Measurements from ENCODE around the gene STING1.

- no peak for TF ChIP-seq EZH2 (IDR thresholded peaks at IDR 0.05; ENCODE audit: low read length)
- TF ChIP-seq CTCF (optimal IDR thresholded peaks at IDR 0.05 in 1 of 3, IDR thresholded peaks at IDR 0.05 in 1 of 3, conservative IDR thresholded peaks at IDR 0.05 in 1 of 3; ENCODE audit: extremely low read depth in 1 of 3, insufficient read depth in 2 of 3, low read length in 3 of 3) = no peak
These were observed 23.8 kb downstream of the STING1 start for GRCh38 chr5:139458580-139459407.
